Renal cortical epithelial cell (primary cell): Measurements from ENCODE around the gene RNF224. TPM values are rescaled to one million over a fixed set of nuclear protein-coding genes. Genes with fewer than 3 reads are reported as not detected.
A peak's percentile ranks its signal among the peaks of the same experiment; 100 is the strongest.

Experiments used
- DNase-seq: peaks from one replicate; pipeline ENCODE4 v3.0.0-alpha.2; 2011; ENCODE audit warnings: low read depth
- total RNA-seq: library from RNA; depleted of rRNA; stranded (reverse); fragments of >200 nt; gene quantifications from 2 replicates; pipeline ENCODE4 v1.2.3, GENCODE V29; 2014

Gene RNF224
- total RNA-seq: 0.15 and 0.52 TPM in 2 replicates

DNA sequence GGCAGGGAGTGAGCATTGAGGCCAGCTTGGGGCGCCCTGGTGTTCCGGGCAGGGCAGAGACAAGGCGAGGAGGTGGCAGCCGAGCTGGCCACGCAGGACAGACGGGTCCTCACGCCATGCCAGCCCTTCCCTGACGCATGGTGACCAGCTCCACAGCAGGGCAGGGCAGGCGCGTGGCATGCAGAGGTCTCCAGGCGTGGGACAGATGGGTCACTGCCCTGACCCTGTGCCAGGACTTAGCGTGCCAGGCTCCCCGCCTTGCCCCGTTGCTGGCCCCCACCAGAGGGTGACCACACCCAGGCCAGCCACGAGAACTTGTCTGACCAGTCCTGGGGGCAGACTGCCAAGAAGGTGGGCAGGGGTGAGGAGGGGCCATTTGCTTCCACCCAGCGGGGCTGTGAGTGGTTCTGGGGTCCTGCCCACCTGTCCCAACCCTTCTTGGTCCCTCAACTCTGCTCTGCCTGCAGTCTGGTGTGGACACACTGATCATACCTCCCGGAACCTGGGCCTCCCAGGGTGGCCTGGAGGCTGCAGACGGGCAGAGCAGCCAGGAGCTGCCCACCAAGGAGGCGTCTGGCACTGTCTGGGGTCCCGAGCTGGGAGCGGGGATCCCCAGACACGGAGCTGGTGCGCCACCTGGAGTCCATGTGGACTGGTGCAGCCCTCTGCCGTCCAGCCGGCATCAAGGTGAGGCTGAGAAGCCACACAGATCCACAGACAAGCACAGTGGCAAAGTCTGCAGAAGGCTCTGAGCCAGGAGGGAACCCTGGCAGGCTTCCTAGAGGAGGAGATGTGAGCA, at the start of gene RNF224:
TSS of gene RNF224 (plus strand) at position 449 of the 799 bp plus-strand sequence. CDS start 834 bp downstream, outside the sequence.
- peak; percentile 50 for DNase-seq

DNA sequence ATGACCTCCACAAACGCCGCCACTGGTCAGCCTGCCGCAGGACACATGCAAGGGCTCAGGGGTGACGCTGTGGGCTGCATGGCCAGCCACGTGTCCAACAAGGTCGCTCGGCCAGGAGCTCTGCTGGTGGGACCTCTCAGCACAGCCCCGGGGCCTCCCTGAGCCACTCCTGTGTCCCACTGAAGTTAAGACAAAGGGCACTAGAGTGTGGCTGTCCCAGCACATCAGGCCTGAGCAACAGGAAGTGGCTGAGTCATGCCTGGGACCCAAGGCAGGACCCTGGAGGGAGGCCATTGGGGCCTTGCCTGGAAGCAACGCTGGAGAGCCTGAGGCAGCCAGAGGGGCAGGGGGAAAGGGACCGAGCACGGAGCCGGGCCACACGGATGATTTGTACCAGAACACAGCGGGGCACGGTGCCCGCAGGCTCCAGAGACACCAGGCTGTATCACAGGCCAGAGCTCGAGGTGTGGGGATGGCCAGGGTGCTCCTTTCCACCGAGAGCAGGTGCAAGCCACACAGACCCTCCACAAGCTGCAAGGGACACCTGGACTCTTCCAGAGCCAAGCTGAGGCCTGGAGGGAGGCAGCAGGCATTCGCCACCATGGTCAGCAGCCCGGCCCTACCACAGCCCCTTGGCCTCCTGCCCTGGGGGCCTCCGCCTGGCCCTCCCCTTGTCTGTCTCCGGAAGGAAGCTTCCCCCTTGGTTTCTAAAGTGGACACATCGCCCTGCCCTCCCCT, 48.9 kb upstream of the RNF224 start:
- DNase-seq: no peak

DNA sequence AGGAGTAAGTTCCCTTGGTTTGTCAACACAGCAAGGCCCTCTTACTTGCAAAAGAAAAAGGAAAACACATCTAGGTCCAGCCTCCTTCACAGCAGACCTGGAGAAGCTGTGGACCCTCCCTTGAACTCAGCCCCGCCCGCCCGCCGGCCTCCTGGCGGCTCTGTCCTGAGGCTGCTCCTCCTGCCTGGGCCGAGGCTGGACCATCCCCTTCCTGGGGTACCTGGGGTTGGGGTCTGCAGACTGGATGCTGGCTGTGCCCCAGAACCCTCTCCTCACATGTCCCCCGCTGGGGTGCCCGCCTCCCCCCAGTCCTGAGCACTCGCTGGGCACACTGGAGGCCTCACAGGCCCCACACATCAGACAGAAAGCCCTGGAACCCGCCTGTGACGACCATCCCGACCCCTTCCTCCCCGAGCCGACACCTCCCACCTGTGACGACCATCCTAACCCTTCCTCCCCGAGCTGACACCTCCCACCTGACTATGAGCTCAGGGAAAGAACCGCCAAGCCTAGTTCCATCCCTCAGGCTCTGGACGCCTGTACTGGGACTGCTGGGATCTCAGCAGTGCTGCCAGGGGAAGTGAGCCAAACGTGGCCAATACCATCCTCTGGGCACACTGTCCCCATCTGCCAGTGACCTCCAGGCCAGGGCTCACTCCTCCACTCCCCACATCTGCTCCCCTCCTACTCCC, 48.2 kb upstream of the RNF224 start:
- no peak for DNase-seq

DNA sequence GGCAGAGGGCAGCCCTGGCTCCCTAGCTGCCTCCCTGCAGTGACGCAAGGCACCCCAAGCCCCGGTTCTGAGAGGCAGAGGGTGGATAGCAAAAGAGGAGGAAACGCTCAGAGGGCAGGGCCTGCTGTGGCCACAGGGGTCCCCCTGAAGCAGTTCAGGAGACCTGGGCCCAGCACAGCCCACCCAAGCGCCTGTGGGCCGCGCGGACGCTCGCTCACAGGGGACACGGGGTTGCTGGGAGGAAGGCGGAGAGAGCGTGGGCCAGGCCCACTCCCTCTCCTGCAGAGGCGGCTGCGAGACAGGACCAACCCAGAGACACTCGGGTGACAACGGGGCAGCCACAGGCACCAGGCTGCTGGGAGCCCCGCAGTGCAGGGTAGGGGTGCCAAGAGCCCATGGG, 47.5 kb upstream of the RNF224 start:
- DNase-seq: no peak

DNA sequence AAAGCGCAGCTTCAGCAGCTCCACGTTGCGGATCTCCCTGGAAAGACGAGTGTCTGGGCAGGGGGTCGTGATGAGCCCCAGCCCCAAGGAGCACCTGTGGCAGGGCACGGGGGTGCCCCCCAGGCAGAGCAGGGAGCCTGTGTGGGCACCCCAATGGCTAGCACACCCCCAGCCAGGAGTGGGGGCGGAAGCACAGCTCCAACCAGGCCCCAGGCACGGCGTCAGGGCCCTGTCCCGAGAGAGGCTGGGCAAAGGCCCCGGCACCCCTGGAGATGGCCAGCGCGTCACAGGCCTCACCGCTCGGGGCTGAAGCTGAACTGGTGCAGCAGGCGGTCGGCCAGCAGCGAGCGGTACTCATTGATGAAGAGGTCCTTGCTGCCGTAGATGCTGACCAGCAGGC, 46.8 kb upstream of the RNF224 start:
- no peak for DNase-seq

DNA sequence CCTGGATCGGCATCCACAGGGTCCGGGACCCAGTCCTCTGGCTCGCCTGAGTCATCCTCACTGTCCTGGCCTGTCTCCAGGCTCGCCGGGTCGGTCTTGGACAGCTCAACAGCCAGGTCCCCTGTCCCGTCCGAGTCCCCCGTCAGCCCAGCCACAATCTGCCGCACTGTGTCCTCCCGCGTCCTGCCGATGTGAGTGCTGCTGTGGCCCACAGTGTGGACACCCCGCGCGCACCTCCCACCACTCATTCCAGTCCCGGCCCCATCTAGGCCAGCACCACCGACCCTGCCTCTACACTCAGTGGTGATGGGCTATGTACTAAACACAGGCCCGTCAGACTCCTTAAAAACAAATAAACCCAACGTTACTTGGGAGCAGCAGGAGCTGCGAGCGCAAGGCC, 45.6 kb upstream of the RNF224 start:
- DNase-seq: no peak

DNA sequence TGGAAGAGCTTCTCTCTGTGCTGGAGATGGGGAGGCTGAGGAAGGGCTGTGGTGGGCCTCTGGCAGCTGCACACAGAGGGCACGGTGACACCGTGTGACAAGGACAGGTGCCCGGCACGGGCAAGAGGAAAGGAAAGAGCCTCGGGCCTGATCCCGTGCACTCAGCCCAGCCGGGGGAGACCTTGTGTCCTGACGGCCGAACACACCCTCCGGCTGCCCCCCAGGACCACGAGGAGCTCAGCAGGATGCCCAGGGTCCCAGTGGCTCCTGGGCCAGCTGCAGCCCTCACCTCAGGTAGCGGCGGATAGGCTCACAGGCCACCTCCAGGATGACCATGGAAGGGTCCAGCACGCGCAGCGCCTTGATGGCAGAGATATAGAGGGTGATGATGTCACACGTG, 44.5 kb upstream of the RNF224 start:
- DNase-seq: no peak

DNA sequence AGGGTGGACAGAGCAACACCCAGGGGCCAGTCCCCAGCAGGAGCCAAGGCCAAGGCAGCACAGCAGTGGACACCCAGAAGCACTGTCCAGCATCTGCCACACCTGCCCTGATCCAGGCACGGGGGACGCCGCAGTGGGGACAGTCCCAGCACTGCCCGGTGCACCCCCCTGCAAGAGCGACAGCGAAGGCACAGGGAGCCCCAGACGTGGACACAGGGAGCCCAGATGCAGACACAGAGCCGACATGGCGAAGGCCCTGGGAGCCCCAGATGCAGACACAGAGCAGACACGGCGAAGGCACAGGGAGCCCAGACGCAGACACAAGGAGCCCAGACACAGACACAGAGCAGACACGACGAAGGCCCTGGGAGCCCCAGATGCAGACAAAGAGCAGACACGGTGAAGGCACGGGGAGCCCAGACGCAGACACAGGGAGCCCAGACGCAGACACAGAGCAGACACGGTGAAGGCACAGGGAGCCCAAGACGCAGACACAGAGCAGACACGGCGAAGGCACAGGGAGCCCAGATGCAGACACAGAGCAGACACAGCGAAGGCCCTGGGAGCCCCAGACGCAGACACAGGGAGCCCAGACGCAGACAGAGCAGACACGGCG, 43.2 kb upstream of the RNF224 start:
- DNase-seq: no peak

DNA sequence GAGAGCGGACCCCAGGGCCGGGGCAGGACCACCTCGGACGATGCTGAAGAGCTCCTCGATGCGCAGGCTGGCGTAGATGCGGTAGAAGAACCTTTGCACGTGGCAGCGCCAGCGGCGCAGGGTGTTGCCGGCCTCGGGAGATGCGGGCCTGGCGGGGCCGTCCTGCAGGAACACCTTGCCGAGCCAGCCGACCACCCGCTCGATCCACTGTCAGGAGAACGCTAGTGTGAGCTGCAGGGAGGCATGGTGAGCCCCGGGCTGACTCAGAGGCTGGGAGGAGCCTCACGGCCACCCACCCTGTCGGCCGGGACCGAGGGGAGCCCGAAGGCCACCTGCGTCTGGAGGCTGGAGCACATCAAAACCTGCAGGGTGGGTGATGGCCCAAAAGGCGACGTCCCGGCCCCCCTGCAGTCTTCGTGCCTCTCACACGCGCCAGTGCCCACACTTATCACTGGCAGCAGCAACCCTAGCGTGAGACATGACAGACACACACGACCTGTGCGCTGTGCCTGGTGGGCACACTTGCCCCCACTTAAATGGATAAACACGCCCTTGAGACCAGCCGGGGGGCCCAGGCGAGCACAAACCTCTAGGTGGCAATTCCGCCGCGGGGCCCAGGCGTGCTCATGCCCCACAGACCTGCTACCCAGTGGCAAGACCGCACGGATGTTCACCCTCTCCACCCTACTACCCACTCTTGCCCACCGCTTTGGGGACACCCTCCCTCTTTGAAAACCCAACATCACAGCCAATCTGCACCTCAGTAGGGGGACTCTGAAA, 42.2 kb upstream of the RNF224 start:
- no peak for DNase-seq

DNA sequence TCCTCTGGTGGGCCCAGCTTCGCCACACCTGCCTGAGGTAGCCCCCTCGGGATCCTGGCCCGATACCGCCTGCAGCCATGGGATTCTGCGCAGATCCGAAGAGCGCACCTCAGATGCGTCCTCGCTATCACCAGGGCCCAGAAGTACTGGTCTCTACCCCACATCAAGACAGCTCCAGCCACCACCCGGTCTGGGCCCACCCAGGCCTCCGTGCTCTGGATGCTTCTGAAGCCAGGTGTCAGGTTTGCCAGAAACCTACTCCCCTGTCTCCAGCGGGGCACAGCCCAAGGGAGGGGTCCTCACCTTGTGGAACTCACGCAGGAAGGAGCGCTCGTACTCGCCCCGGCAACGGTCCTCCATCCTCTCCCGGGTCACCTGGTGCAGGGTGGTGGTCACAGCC, 41.4 kb upstream of the RNF224 start:
- DNase-seq: no peak

DNA sequence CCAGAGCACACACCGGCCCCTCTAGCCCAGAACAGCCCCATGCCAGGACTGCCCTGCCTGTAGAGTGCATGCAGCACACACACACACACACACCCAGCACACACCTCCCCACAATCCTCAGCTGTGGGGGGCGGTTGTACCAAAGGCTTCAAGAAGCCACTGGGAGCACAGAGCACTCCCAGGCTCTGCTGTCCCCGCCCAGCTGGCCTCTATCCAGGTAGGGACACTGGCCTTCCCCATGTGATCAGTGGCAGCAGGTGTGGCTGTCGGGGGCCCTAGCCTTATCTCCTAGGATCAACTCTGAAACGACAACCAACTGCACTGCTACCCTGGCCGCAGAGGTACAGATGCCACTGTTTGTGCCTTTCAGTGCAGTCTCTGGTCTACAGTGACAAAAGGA, 40.9 kb upstream of the RNF224 start:
- no peak for DNase-seq

DNA sequence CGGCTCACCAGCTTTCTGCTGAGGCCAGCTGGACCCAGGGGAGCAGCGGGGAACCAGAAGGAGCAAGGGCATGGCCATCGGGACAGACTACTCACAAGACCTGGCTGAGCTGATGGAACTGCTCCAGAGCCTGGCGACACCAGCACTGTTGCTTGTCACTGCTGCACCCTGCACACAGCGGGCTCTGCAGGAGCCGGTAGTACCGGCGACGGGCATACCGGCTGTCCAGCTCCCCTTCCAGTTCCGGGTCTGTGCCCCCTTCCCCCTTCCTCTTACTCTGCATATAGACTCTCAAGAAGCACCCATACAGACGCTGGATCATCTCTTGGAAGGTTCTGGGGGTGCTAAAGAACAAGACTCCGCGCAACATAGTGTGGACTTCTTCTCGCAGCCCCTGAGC, 39.9 kb upstream of the RNF224 start:
- DNase-seq: no peak

DNA sequence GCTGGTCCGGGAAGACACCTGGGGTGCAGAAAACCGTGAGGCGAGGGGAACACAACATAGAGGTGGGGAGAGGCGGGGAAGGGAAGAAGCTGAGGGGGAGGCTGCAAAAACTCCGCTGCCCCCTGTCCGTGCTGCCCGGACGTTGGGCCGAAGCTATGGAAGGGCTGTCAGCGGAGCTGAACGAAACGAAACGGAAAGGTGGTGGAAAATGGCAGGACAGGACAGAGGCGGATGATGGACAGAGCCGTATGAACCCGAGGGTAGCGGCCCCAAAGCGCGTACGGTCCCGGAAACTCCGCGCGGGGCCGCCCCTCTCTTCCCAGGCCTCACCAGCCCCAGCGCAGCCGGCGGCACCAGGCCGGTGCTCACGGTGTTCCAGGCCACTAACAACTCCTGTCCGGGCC, 39.2 kb upstream of the RNF224 start:
- DNase-seq: no peak

DNA sequence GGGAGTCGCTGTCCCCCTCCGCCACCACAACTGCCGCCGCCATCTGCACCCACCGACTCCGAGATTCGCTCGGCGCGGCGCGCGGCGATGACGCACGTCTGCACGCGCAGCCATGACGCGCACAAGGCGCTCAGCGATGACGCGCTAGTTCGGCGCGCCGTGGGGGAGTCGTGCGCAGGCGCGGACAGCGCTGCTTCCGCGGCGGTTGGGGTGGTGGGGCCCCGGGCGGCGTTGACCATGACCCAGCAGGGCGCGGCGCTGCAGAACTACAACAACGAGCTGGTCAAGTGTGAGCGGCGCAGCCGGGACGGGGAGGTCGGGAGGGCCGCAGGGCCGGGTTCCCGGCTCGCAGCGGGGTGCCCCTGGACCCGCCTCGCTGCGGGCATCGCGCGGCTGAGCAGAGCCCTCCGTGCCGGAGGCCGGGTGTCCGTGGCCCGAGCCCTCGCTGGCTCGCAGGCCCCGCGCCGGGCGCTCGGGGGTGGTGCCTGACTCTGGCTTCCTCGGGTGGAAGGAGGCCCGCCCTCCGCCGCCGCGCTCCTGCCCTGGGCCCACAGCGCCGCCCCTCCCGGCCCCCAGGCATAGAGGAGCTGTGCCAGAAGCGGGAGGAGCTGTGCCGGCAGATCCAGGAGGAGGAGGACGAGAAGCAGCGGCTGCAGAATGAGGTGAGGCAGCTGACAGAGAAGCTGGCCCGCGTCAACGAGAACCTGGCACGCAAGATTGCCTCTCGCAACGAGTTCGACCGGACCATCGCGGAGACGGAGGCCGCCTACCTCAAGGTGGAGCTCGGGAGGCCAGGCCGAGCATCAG, 38.6 kb upstream of the RNF224 start, which contains the start of the genes ANAPC2 and SSNA1:
TSS of gene ANAPC2 (minus strand) at position 71 of the 807 bp plus-strand sequence. CDS start at position 43, 28 bp downstream.
TSS of gene SSNA1 (plus strand) at position 187 of the 807 bp plus-strand sequence. CDS start at position 238, 51 bp downstream.
- peak; percentile 79 for DNase-seq

DNA sequence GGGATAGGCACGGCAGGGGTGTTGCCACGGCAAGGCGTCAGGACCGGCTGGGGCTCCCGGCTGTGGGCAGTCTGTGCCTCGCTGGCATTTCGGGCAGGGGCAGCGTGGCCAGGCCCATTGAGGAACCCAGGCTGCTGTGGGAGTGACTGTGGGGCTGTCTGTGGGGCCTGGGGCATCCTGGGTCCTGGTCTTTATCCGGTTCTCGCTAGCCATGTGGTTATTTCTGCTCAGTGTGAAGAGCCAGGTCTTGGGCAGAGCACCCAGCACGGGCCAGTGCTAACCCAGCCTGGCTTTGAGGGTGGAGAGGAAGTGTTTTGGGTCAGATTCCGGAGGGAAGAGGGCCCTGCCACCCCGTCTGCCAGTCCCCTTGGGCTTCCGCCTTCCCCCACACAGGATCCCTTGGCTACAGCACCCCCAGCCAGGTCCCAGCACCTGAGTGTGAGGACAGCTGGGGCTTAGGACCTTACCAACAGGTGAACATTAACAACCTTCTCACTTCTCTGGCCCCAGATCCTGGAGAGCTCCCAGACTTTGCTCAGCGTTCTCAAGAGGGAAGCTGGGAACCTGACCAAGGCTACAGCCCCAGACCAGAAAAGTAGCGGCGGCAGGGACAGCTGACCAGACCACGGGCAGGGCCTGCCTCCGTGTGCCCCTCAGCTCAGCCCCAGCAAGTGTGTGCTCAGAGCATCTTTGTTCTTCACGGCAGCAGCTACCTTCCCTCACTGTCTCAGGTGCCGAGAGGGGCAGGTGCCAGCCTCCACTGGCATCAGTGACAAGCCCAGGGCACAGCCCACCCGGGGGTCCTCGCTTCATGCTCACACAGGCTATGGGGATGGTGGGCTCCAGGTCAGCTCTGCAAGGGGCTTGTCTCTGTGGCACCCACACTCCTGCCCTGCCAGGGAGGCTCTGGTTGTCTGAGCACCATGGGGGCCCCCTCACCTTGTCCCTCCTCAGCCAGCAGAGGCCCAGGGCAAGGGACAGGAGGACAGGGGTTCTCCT, 37.7 kb upstream of the RNF224 start:
- DNase-seq: no peak

DNA sequence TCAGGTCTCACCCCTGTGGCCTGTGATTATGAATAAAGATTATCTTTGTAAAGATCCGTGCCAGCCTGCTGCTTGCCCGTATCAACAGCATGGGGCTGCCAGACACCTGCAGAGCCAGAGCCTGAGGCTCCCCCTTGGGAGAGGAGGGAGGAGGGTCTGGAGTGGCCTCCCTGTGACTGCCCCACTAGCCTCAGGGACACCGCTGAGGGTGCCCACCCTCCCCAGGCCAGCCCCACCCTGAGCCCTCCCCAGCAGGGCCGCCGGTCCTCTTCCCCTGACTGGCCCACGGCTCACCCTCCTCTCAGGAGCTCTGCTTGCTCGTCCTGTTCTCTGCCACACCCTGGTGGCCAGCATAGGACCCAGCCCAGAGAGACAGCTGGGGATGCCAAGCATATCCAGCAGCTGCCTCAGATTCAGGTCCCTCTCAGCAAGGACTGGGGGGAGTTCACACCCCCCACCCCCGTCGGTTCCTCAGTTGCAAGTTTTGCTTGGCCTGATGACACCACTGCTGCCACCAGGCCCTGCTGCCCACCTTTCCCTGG, 36.9 kb upstream of the RNF224 start:
- DNase-seq: no peak

DNA sequence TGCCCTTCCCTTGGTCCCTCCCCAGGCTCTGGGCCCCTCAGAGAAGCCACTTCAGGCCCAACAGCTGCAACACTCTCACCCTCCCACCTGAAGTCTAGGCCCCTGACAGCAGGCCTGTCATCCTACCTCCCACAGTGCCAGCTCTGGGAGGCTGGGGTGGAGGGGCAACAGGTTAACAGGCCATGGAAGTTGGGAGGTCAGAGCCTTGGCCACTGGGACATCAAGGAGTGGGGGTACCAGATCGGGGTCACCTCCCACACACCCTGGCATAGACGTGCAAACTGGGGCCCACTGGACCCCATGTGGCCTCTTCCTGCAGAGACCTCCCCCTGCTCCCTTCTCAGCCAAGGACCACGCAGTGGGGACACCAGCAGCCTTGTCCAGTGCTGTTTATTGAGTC, 36.1 kb upstream of the RNF224 start:
- no peak for DNase-seq

DNA sequence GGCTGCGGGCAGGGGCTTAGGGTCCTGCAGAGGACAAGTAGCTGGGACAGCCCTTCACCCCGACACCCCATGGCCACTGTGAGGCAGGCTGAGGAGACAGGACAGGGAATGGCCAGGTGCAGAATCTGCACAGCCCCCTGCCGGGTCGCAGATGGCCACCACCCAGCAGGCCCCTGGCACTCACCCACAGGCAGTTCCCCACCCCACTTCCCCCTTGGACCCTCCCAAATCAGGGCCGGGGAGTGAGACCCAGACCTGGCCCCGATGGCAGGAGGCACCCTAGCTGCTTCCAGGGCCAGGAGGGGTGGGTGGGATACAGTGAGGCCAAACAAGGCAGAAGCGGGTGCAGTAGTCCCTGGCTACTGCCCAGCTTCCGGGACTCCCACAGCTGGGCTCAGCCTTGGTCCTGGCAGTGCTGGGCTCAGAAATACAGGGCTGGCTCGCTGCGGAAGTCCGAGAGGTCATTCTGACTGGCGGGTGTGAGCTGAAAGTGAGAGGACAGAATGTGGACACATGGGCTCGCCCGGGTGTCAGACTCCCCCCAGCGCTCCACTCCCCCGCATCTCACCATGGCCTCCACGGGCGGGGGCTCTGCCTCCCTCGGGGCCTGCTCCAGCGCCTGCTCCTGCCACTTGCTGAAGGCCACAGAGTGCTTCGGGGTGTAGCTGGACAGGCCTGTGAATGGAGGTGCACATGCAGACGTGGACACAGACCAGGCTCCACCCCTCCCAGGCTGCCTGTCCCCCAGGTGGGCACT, 35.4 kb upstream of the RNF224 start:
- DNase-seq: no peak
